ENCODE results near the gene NUAK1.

NUAK1 gene

DNA sequence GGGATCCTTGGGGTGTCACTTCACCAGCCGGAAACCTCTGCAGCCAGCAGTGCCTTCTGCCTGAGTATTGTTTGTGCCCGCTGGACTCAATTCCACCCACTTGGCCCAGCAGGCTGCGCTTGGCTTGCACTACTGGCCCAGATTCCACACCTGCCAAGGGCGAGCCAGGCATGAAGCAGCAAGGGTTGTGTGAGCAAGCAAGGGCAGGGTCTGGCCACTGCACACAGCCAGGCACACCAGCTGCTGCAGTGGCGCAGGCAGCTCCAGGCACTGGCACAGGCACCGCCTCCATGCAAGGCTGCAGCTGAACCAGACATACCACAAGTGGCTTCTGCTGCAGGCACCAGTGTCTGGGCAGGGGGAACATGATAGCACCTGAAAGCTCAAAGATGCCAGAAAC lies 99.5 kb downstream of the NUAK1 start:
- Histone ChIP-seq H3K36me3 (ENCODE audit: control insufficient read depth, low read length) (no peaks in the 10 kb centered on the region), H3K9me2 (replicated peaks; ENCODE audit: control insufficient read depth, low read length) (no peaks in the 10 kb centered on the region), H3F3A (ENCODE audit: control insufficient read depth, insufficient read depth) (no peaks in the 10 kb centered on the region), H3K27me3 (ENCODE audit: control insufficient read depth, low read length) (no peaks in the 10 kb centered on the region), H3K9me3 (ENCODE audit: control insufficient read depth, insufficient read depth, low read length) (peaks cover 11% of the 10 kb centered on the region; the same call in 1 of the 2 replicates), H3K27ac (ENCODE audit: low read depth, low read length) (no peak overlapping the region), H3K4me1 (ENCODE audit: control insufficient read depth, low read length) (no peaks in the 10 kb centered on the region), H3K4me2 (ENCODE audit: low read length) (no peak overlapping the region), H3K4me3 (ENCODE audit: low read length) (no peak overlapping the region), H4K20me1 (ENCODE audit: control insufficient read depth, insufficient read depth, low read depth, low read length) (no peaks in the 10 kb centered on the region), H3K79me2 (ENCODE audit: control insufficient read depth, low read length) (no peaks in the 10 kb centered on the region)
- no peak for TF ChIP-seq EZH2phosphoT487 (IDR thresholded peaks at IDR 0.05; ENCODE audit: borderline replicate concordance, low read length)
- TF ChIP-seq, protein P1, sequence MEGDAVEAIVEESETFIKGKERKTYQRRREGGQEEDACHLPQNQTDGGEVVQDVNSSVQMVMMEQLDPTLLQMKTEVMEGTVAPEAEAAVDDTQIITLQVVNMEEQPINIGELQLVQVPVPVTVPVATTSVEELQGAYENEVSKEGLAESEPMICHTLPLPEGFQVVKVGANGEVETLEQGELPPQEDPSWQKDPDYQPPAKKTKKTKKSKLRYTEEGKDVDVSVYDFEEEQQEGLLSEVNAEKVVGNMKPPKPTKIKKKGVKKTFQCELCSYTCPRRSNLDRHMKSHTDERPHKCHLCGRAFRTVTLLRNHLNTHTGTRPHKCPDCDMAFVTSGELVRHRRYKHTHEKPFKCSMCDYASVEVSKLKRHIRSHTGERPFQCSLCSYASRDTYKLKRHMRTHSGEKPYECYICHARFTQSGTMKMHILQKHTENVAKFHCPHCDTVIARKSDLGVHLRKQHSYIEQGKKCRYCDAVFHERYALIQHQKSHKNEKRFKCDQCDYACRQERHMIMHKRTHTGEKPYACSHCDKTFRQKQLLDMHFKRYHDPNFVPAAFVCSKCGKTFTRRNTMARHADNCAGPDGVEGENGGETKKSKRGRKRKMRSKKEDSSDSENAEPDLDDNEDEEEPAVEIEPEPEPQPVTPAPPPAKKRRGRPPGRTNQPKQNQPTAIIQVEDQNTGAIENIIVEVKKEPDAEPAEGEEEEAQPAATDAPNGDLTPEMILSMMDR (IDR thresholded peaks at IDR 0.05; ENCODE audit: low read depth, low read length, poor library complexity, severe bottlenecking), result no peak

DNA sequence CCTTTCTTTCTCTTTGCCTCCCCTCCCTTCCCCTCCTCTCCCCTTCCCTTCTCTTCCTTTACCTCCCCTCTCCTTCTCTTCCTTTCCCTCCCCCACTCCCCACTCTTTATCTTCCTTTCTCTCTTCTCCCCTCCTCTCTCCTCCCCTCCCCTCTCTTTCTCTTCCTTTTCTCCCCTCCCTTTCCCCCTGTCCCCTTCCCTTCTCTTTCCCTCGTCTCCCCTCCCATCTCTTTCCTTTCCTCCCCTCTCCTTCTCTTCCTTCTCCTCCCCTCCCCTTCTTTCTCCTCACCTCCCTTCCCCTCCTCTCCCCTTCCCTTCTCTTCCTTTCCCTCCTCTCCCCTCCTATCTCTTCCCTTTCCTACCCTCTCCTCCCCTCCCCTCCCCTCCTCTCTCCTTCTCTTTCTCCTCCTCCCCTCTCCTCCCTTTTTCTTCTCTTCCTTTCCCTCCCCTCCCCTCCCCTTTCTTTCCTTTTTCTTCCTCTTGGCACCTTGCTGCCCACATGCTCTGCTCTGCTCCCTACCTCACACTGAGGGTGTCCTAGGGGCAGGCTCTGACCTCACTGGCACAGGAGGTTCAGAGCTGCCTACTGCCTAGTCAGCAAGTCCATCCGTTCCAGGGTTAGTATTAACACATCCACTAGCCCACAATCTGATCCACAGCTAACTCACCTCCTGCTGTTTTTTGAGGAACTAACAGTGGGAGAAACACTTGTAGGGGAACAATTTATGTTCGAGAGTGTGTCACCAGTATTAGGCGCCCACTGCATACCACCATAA lies 101.0 kb downstream of the NUAK1 start:
- H4K20me1 ChIP-seq (ENCODE audit: control insufficient read depth, insufficient read depth, low read depth, low read length), result no peaks in the 10 kb centered on the region
- no peaks in the 10 kb centered on the region for H3F3A ChIP-seq (ENCODE audit: control insufficient read depth, insufficient read depth)
- H3K4me1 ChIP-seq (ENCODE audit: control insufficient read depth, low read length), result no peaks in the 10 kb centered on the region
- H3K4me3 ChIP-seq (ENCODE audit: low read length), result no peak overlapping the region
- no peaks in the 10 kb centered on the region for H3K9me2 ChIP-seq (replicated peaks; ENCODE audit: control insufficient read depth, low read length)
- TF ChIP-seq, protein P1 (IDR thresholded peaks at IDR 0.05; ENCODE audit: low read depth, low read length, poor library complexity, severe bottlenecking), result no peak
- TF ChIP-seq EZH2phosphoT487 (IDR thresholded peaks at IDR 0.05; ENCODE audit: borderline replicate concordance, low read length), result no peak
- H3K27me3 ChIP-seq (ENCODE audit: control insufficient read depth, low read length), result no peaks in the 10 kb centered on the region
- H3K4me2 ChIP-seq (ENCODE audit: low read length), result no peak overlapping the region
- no peaks in the 10 kb centered on the region for H3K79me2 ChIP-seq (ENCODE audit: control insufficient read depth, low read length)
- no peak overlapping the region for H3K27ac ChIP-seq (ENCODE audit: low read depth, low read length)
- H3K36me3 ChIP-seq (ENCODE audit: control insufficient read depth, low read length), result no peaks in the 10 kb centered on the region
- H3K9me3 ChIP-seq (ENCODE audit: control insufficient read depth, insufficient read depth, low read length), result peaks cover 11% of the 10 kb centered on the region; the same call in 1 of the 2 replicates

DNA sequence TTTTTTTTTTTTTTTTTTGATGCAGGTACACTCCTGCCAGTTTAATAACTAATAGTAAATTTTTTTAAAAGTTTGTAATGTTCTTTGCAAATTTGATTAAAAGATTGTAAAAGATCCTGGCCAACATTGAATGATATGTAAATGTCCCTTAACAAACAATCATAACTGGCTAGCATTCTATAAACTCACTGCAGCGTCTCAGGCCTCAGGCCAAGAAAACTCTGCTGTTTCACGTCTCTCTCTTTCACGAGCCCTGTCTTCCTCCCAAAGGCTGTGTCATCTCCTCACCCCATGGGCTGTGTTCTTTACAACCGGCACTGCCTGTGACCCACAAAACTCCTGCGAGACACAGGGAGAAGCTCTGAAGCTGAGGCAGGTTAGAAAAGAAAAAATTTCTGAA lies 103.3 kb downstream of the NUAK1 start:
- no peaks in the 10 kb centered on the region for H3K36me3 ChIP-seq (ENCODE audit: control insufficient read depth, low read length)
- H3F3A ChIP-seq (ENCODE audit: control insufficient read depth, insufficient read depth), result no peaks in the 10 kb centered on the region
- TF ChIP-seq EZH2phosphoT487 (IDR thresholded peaks at IDR 0.05; ENCODE audit: borderline replicate concordance, low read length), result no peak
- TF ChIP-seq, protein P1 (IDR thresholded peaks at IDR 0.05; ENCODE audit: low read depth, low read length, poor library complexity, severe bottlenecking), result no peak
- H3K27ac ChIP-seq (ENCODE audit: low read depth, low read length), result no peak overlapping the region
- no peaks in the 10 kb centered on the region for H4K20me1 ChIP-seq (ENCODE audit: control insufficient read depth, insufficient read depth, low read depth, low read length)
- H3K9me2 ChIP-seq (replicated peaks; ENCODE audit: control insufficient read depth, low read length), result no peaks in the 10 kb centered on the region
- H3K4me2 ChIP-seq (ENCODE audit: low read length), result no peak overlapping the region
- peaks cover 8% of the 10 kb centered on the region; the same call in 1 of the 2 replicates for H3K9me3 ChIP-seq (ENCODE audit: control insufficient read depth, insufficient read depth, low read length)
- no peak overlapping the region for H3K4me3 ChIP-seq (ENCODE audit: low read length)
- H3K4me1 ChIP-seq (ENCODE audit: control insufficient read depth, low read length), result no peaks in the 10 kb centered on the region
- H3K79me2 ChIP-seq (ENCODE audit: control insufficient read depth, low read length), result no peaks in the 10 kb centered on the region
- H3K27me3 ChIP-seq (ENCODE audit: control insufficient read depth, low read length), result no peaks in the 10 kb centered on the region

Data from DOHH2 (cell line).